Tibial artery (tissue), 4 donors: ENCODE data around the gene ANKRD11.
"Not testable (repeated sequence)": the region's sequence is repeated elsewhere in the genome, so short reads cannot be mapped to it uniquely, and the experiment has no call there.

Experiments
- DNase-seq, 2 donors: peaks; one replicate each; pipeline ENCODE4 v3.0.0-alpha.2; 2019
- H3K27ac ChIP-seq, 2 donors: fragments of 200-600 bp; sonication (generic) in 1 of 2; 1 replicate in 1 of 2; 2 replicates in 1 of 2; pipeline ENCODE4 v1.5.1; 2018 to 2019; ENCODE audit warnings: mild to moderate bottlenecking in 1 of 2
- H3K27me3 ChIP-seq, 2 donors: fragments of 200-600 bp; sonication (generic) in 1 of 2; one replicate each; pipeline versions ENCODE4 v1.5.1 to v1.6.0; 2016 to 2019
- H3K36me3 ChIP-seq, 3 donors: fragments of 200-600 bp; sonication (generic) in 2 of 3; one replicate each; pipeline ENCODE4 v1.5.1; 2016 to 2019; ENCODE audit warnings: mild to moderate bottlenecking in 2 of 3
- H3K4me1 ChIP-seq, 4 donors: fragments of 200-600 bp; sonication (generic) in 2 of 4; 1 replicate in 3 of 4; 2 replicates in 1 of 4; pipeline ENCODE4 v1.5.1; 2016 to 2019
- H3K4me3 ChIP-seq, 2 donors: fragments of 200-600 bp; sonication (generic) in 1 of 2; 1 replicate in 1 of 2; 2 replicates in 1 of 2; pipeline ENCODE4 v1.5.1; 2018 to 2019; ENCODE audit warnings: mild to moderate bottlenecking in 2 of 2
- H3K9me3 ChIP-seq, 3 donors: fragments of 200-600 bp; sonication (generic) in 1 of 3; one replicate each; pipeline ENCODE4 v1.5.1; 2016 to 2019
- CTCF ChIP-seq, 2 experiments: fragments of 200-600 bp in 1 of 2; fragments of 450-650 bp in 1 of 2; IDR thresholded peaks; one replicate each; pipeline ENCODE4 v1.5.1; 2017 to 2019; ENCODE audit warnings: antibody characterized with exemption in 2 of 2, mild to moderate bottlenecking in 1 of 2, moderate library complexity in 1 of 2
- intact Hi-C: fragments of 100-400 bp; cut with DNase I; formaldehyde crosslinking; loops from one replicate; pipeline ENCODE4 v1.15.0; 2023; ENCODE audit warnings: low total_unique reads

ANKRD11 gene

GRCh38 chr16:89264800-89265550 is 225.4 kb downstream of the ANKRD11 start:
- H3K27ac ChIP-seq: no peak overlapping the region
- H3K36me3 ChIP-seq: peaks cover 34 to 45% (median 41%) of the 10 kb centered on the region in 3 donors
- H3K4me1 ChIP-seq: no peaks in the 10 kb centered on the region
- intact Hi-C loops: no loop called here
- DNase-seq: no peak
- no peak for TF ChIP-seq CTCF (IDR thresholded peaks at IDR 0.05)
- no peak overlapping the region for H3K4me3 ChIP-seq
- H3K9me3 ChIP-seq: peaks cover 0 to 15% (median 0%) of the 10 kb centered on the region in 3 donors
- H3K27me3 ChIP-seq: no peaks in the 10 kb centered on the region

- Histone ChIP-seq H3K4me3 (no peak overlapping the region), H3K9me3 (peaks cover 0 to 15% (median 0%) of the 10 kb centered on the region in 3 donors)
These were observed 228.4 kb downstream of the ANKRD11 start for GRCh38 chr16:89261691-89262563.

GRCh38 chr16:89259901-89260300 is 230.5 kb downstream of the ANKRD11 start:
- Histone ChIP-seq H3K4me1 (peaks cover 0 to 15% (median 8%) of the 10 kb centered on the region in 4 donors), H3K27me3 (peaks cover 0 to 21% of the 10 kb centered on the region in 2 donors), H3K9me3 (peaks cover 0 to 15% (median 0%) of the 10 kb centered on the region in 3 donors)
- H3K4me3 ChIP-seq, intact Hi-C loops, H3K36me3 ChIP-seq, DNase-seq, H3K27ac ChIP-seq: not testable (repeated sequence)

More at GRCh38 chr16:89261691-89262563, 228.4 kb downstream of the ANKRD11 start:
- intact Hi-C loops: no loop called here
- no peak for DNase-seq
- Histone ChIP-seq H3K36me3 (peaks cover 14 to 23% (median 19%) of the 10 kb centered on the region in 3 donors), H3K27me3 (peaks cover 0 to 15% of the 10 kb centered on the region in 2 donors), H3K27ac (no peak overlapping the region), H3K4me1 (peaks cover 0 to 8% (median 7%) of the 10 kb centered on the region in 4 donors)
- TF ChIP-seq CTCF (IDR thresholded peaks at IDR 0.05): no peak

- no peaks in the 10 kb centered on the region for H3K36me3 ChIP-seq
- DNase-seq: no peak
- intact Hi-C loops: no loop called here
- H3K27ac ChIP-seq: no peak overlapping the region
- peaks cover 0 to 15% (median 8%) of the 10 kb centered on the region in 4 donors for H3K4me1 ChIP-seq
- TF ChIP-seq CTCF (IDR thresholded peaks at IDR 0.05): no peak
- H3K9me3 ChIP-seq: peaks cover 0 to 13% (median 0%) of the 10 kb centered on the region in 3 donors
- H3K27me3 ChIP-seq: peaks cover 0 to 21% of the 10 kb centered on the region in 2 donors
- H3K4me3 ChIP-seq: no peak overlapping the region
These were observed 232.4 kb downstream of the ANKRD11 start for GRCh38 chr16:89257757-89258465.

- intact Hi-C loops: no loop called here
- Histone ChIP-seq H3K9me3 (peaks cover 0 to 7% (median 0%) of the 10 kb centered on the region in 3 donors), H3K27ac (no peak overlapping the region), H3K27me3 (peaks cover 0 to 21% of the 10 kb centered on the region in 2 donors), H3K4me1 (peaks cover 0 to 15% (median 8%) of the 10 kb centered on the region in 4 donors), H3K4me3 (peak overlapping the region; percentile 23 to 25), H3K36me3 (no peaks in the 10 kb centered on the region)
- no peak for DNase-seq
- no peak for TF ChIP-seq CTCF (IDR thresholded peaks at IDR 0.05)
These were observed 233.1 kb downstream of the ANKRD11 start for GRCh38 chr16:89257281-89257731.
